Measurements from ENCODE around the gene CREBZF.

Gene CREBZF

GRCh38 chr11:85664615-85665481 lies at the start of gene CREBZF:
Gene CREBZF, minus strand, starts transcription at chr11:85665129. Its CDS starts 254 bp downstream, at chr11:85664875.
- peak; percentile 92 for DNase-seq (ENCODE audit: low read depth in 2 of 2)

GRCh38 chr11:85712953-85713352 lies 48.0 kb upstream of the CREBZF start:
- DNase-seq (ENCODE audit: low read depth in 2 of 2) = no peak

- no peak for DNase-seq (ENCODE audit: low read depth in 2 of 2)
Measured at GRCh38 chr11:85710917-85711316, 46.0 kb upstream of the CREBZF start.

GRCh38 chr11:85709941-85710702 lies 45.2 kb upstream of the CREBZF start:
- DNase-seq (ENCODE audit: low read depth in 2 of 2) = no peak

- no peak for DNase-seq (ENCODE audit: low read depth in 2 of 2)
Measured at GRCh38 chr11:85705800-85706199, 40.9 kb upstream of the CREBZF start.

GRCh38 chr11:85704967-85705366 lies 40.0 kb upstream of the CREBZF start:
- DNase-seq (ENCODE audit: low read depth in 2 of 2) = no peak

GRCh38 chr11:85699957-85700741 lies 35.2 kb upstream of the CREBZF start:
- no peak for DNase-seq (ENCODE audit: low read depth in 2 of 2)

- no peak for DNase-seq (ENCODE audit: low read depth in 2 of 2)
Measured at GRCh38 chr11:85698195-85698594, 33.3 kb upstream of the CREBZF start.

GRCh38 chr11:85697747-85698146 lies 32.8 kb upstream of the CREBZF start:
- DNase-seq (ENCODE audit: low read depth in 2 of 2) = no peak

- DNase-seq (ENCODE audit: low read depth in 2 of 2) = no peak
Measured at GRCh38 chr11:85695546-85695945, 30.6 kb upstream of the CREBZF start.

- DNase-seq (ENCODE audit: low read depth in 2 of 2) = no peak
Measured at GRCh38 chr11:85694385-85694980, 29.6 kb upstream of the CREBZF start.

GRCh38 chr11:85685820-85686459 lies 21.0 kb upstream of the CREBZF start, which contains the start of gene CCDC89:
Gene CCDC89, minus strand, starts transcription at chr11:85686195. Its CDS starts 65 bp downstream, at chr11:85686130.
- no peak for DNase-seq (ENCODE audit: low read depth in 2 of 2)

- no peak for DNase-seq (ENCODE audit: low read depth in 2 of 2)
Measured at GRCh38 chr11:85685125-85685819, 20.3 kb upstream of the CREBZF start.

- DNase-seq (ENCODE audit: low read depth in 2 of 2) = peak; percentile 37 to 51
Measured at GRCh38 chr11:85682330-85683305, 17.7 kb upstream of the CREBZF start.

GRCh38 chr11:85680897-85681296 lies 16.0 kb upstream of the CREBZF start:
- DNase-seq (ENCODE audit: low read depth in 2 of 2) = no peak

- DNase-seq (ENCODE audit: low read depth in 2 of 2) = no peak
Measured at GRCh38 chr11:85679576-85679975, 14.6 kb upstream of the CREBZF start.

- no peak for DNase-seq (ENCODE audit: low read depth in 2 of 2)
Measured at GRCh38 chr11:85673393-85673792, 8.5 kb upstream of the CREBZF start.

- DNase-seq (ENCODE audit: low read depth in 2 of 2) = no peak
Measured at GRCh38 chr11:85672105-85672902, 7.4 kb upstream of the CREBZF start.
